HL-60 (cell line): ENCODE measurements around the gene VAMP2.

Experiments
- DNase-seq, 2 experiments: peaks; one replicate each; pipeline ENCODE4 v3.0.0-alpha.2; 2010 to 2020; ENCODE audit warnings: low read depth in 1 of 2, low spot score in 1 of 2
- H3K27ac ChIP-seq: fragments of 250-450 bp; sonication (Bioruptor Pico); replicated peaks from 2 replicates; pipeline ENCODE4 v1.5.1; 2020; ENCODE audit warnings: mild to moderate bottlenecking, moderate library complexity
- H3K27me3 ChIP-seq: fragments of 250-450 bp; sonication (Bioruptor Pico); 2 replicates; pipeline ENCODE4 v1.5.1; 2021; ENCODE audit warnings: mild to moderate bottlenecking, moderate library complexity; ENCODE audit not compliant: insufficient read depth, poor library complexity, severe bottlenecking
- H3K4me3 ChIP-seq: replicated peaks from 2 replicates; pipeline ENCODE4 v1.5.1; 2011; ENCODE audit warnings: mild to moderate bottlenecking, control low read depth, low read length; ENCODE audit not compliant: insufficient read depth
- GABPA ChIP-seq: IDR thresholded peaks from 2 replicates; pipeline ENCODE4 v1.6.1; 2012; ENCODE audit warnings: low read depth
- POLR2AphosphoS5 ChIP-seq: IDR thresholded peaks from 2 replicates; pipeline ENCODE4 v1.6.1; 2012; ENCODE audit warnings: low read depth
- REST ChIP-seq: IDR thresholded peaks from 2 replicates; pipeline ENCODE4 v1.6.1; 2012; ENCODE audit warnings: low read depth; ENCODE audit not compliant: insufficient replicate concordance
- SPI1 ChIP-seq: IDR thresholded peaks from 2 replicates; pipeline ENCODE4 v1.6.1; 2012; ENCODE audit warnings: low read depth, mild to moderate bottlenecking, borderline replicate concordance
- TF ChIP-seq, protein P1 (sequence below): IDR thresholded peaks from one replicate; pipeline ENCODE4 v1.5.1; 2011; ENCODE audit warnings: low read length, control low read depth, inconsistent platforms; ENCODE audit not compliant: insufficient read depth

Gene VAMP2

DNA sequence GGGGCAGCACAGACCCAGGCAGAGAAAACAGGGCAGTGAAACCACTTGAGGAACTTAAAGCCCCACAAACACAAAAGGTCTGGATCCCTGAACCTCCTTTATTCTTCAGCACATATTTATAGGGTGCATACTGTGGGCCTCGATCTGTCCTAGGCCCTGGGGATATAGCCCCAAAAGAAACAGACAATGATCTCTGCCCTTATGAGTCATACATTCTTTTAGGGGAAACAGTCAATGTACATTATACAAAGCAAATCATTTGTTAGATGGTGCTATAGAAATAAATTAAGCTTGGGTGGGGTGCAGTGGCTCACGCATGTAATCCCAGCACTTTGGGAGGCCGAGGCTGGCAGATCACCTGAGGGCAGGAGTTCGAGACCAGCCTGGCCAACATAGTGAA is 28.8 kb downstream of the VAMP2 start:
- DNase-seq: no peak
- TF ChIP-seq, protein P1, sequence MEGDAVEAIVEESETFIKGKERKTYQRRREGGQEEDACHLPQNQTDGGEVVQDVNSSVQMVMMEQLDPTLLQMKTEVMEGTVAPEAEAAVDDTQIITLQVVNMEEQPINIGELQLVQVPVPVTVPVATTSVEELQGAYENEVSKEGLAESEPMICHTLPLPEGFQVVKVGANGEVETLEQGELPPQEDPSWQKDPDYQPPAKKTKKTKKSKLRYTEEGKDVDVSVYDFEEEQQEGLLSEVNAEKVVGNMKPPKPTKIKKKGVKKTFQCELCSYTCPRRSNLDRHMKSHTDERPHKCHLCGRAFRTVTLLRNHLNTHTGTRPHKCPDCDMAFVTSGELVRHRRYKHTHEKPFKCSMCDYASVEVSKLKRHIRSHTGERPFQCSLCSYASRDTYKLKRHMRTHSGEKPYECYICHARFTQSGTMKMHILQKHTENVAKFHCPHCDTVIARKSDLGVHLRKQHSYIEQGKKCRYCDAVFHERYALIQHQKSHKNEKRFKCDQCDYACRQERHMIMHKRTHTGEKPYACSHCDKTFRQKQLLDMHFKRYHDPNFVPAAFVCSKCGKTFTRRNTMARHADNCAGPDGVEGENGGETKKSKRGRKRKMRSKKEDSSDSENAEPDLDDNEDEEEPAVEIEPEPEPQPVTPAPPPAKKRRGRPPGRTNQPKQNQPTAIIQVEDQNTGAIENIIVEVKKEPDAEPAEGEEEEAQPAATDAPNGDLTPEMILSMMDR: no peak
- no peak for TF ChIP-seq POLR2AphosphoS5
- TF ChIP-seq SPI1: no peak
- TF ChIP-seq GABPA: no peak
- no peak for TF ChIP-seq REST
- H3K27ac ChIP-seq: no peak overlapping the region

DNA sequence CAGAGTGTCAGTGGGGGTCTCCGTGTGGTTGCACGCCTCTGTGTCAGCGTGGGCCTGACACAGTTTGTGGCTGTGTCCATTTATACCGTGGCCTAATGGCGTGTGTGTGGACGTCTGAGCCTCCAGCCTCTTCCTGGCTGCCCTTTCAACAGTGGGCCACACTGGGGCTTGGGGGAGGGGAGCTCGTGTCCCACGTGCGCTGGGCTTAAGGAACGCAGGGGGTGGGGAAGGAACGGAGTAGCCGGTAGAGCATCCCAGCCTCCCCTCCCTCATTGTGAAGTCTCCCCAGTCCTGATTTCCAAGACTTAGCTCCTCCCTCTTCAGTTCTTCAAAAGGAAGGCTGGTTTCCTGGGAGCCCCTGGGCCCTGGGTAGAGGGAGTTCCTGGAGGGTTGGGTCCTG is 29.3 kb downstream of the VAMP2 start:
- DNase-seq: no peak
- Histone ChIP-seq H3K27ac (no peak overlapping the region), H3K27me3 (no peaks in the 10 kb centered on the region), H3K4me3 (no peak overlapping the region)
- TF ChIP-seq, protein P1: no peak
- TF ChIP-seq GABPA: no peak
- no peak for TF ChIP-seq POLR2AphosphoS5
- TF ChIP-seq REST: no peak
- TF ChIP-seq SPI1: no peak

More for the DNA sequence above, 28.8 kb downstream of the VAMP2 start:
- Histone ChIP-seq H3K4me3 (no peak overlapping the region), H3K27me3 (no peaks in the 10 kb centered on the region)

GRCh38 chr17:8131844-8132441 is 30.8 kb downstream of the VAMP2 start:
- H3K27me3 ChIP-seq: no peaks in the 10 kb centered on the region
- no peak overlapping the region for H3K27ac ChIP-seq
- DNase-seq: no peak
- TF ChIP-seq GABPA: no peak
- TF ChIP-seq, protein P1: no peak
- H3K4me3 ChIP-seq: no peak overlapping the region

DNA sequence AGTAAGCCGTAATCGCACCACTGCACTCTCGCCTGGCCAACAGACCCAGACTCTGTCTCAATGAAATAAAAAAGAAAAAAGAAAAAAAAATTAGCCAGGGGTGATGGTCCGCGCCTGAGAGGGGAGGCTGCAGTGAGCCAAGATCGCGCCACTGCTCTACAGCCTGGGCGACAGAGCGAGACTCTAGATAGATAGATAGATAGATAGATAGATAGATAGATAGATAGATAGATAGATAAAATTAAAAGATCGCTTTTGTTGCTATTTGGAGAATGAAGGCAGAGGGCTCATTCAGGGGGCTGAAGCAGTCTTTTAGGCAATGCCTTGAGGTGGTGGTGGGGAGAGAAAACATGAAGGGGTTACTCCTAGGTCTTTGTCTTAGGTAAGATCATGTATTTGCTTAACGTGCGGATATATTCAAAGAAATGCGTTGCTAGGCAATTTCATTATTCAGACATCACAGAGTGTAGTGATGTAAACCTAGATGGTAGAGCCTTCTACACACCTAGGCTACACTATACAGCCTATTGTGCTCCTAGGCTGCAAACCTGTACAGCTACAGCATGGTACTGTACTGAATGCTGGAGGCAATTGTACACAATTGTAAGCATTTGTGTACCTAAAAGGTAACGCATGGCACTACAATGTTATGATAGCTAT is 34.5 kb downstream of the VAMP2 start:
- TF ChIP-seq POLR2AphosphoS5 (no peak), REST (no peak), GABPA (no peak), SPI1 (no peak)
- TF ChIP-seq, protein P1: no peak
- Histone ChIP-seq H3K27me3 (peaks cover 4% of the 10 kb centered on the region), H3K27ac (no peak overlapping the region), H3K4me3 (no peak overlapping the region)
- DNase-seq: no peak
